Stromal cell of bone marrow (primary cell): ENCODE measurements around the gene CD226.
"Not testable (repeated sequence)": the region's sequence is repeated elsewhere in the genome, so short reads cannot be mapped to it uniquely, and the experiment has no call there.

Experiments used
- DNase-seq: peaks from one replicate; pipeline ENCODE4 v3.0.0-alpha.2; 2012; ENCODE audit warnings: low read depth

The CD226 gene

GRCh38 chr18:69947361-69948133, at the start of gene CD226:
Gene CD226, minus strand, starts transcription at chr18:69947873. Its CDS starts 467 bp downstream, at chr18:69947406.
- DNase-seq: no peak

- DNase-seq: no peak
These were observed 49.5 kb upstream of the CD226 start for GRCh38 chr18:69996951-69997798.

GRCh38 chr18:69996417-69996816, 48.7 kb upstream of the CD226 start:
- no peak for DNase-seq

GRCh38 chr18:69995774-69996173, 48.1 kb upstream of the CD226 start:
- DNase-seq: no peak

GRCh38 chr18:69992776-69993175, 45.1 kb upstream of the CD226 start:
- DNase-seq: peak; percentile 52

GRCh38 chr18:69987870-69988269, 40.2 kb upstream of the CD226 start:
- no peak for DNase-seq

- DNase-seq: no peak
These were observed 37.6 kb upstream of the CD226 start for GRCh38 chr18:69985239-69985638.

GRCh38 chr18:69982417-69982816, 34.7 kb upstream of the CD226 start:
- DNase-seq: no peak

GRCh38 chr18:69981948-69982347, 34.3 kb upstream of the CD226 start:
- no peak for DNase-seq

GRCh38 chr18:69980982-69981804, 33.5 kb upstream of the CD226 start:
- DNase-seq: no peak

GRCh38 chr18:69980509-69980908, 32.8 kb upstream of the CD226 start:
- DNase-seq: no peak

- no peak for DNase-seq
These were observed 31.4 kb upstream of the CD226 start for GRCh38 chr18:69978732-69979715.

GRCh38 chr18:69975294-69975693, 27.6 kb upstream of the CD226 start:
- not testable (repeated sequence) for DNase-seq

- no peak for DNase-seq
These were observed 26.7 kb upstream of the CD226 start for GRCh38 chr18:69974365-69974764.

- DNase-seq: no peak
These were observed 21.8 kb upstream of the CD226 start for GRCh38 chr18:69969491-69969890.

- no peak for DNase-seq
These were observed 20.4 kb upstream of the CD226 start for GRCh38 chr18:69968039-69968438.

- no peak for DNase-seq
These were observed 15.5 kb upstream of the CD226 start for GRCh38 chr18:69963196-69963595.

GRCh38 chr18:69961718-69962117, 14.0 kb upstream of the CD226 start:
- no peak for DNase-seq

GRCh38 chr18:69958422-69958821, 10.7 kb upstream of the CD226 start:
- no peak for DNase-seq

- no peak for DNase-seq
These were observed 10.1 kb upstream of the CD226 start for GRCh38 chr18:69957747-69958146.
